K562 (cell line): ENCODE measurements around the gene TGM3. TPM values are rescaled to one million over a fixed set of nuclear protein-coding genes. Genes with fewer than 3 reads are reported as not detected.

Experiments used
- ATAC-seq: fragments of 200-7000 bp; cut with Tn5 transposase; 3 replicates; pipeline ENCODE4 v1.9.1; 2020; ENCODE audit warnings: moderate library complexity
- BruUV-seq: library from RNA; stranded (reverse); fragments of 400-500 nt; replicated peaks from 2 replicates; lab custom pipeline; 2021; lab: Mats Ljungman, UMichigan
- CTCF ChIA-PET: fragments of 300-600 bp; formaldehyde crosslinking; extraction: SDS; loops from one replicate; lab custom pipeline; 2021; ENCODE audit warnings: low intra/inter-chr PET ratio; lab: Yijun Ruan, JAX
- POLR2A ChIA-PET: fragments of 300-600, 350-650 bp; sonication (Branson Sonifier 250); formaldehyde crosslinking; extraction: SDS; loops from one replicate; lab custom pipeline; 2021; ENCODE audit warnings: antibody characterized with exemption, inconsistent platforms; lab: Yijun Ruan, JAX
- DNase-seq, 4 experiments: peaks; one replicate each; pipeline versions ENCODE4 v3.0.0 to v3.0.0-alpha.2; 2011 to 2018; ENCODE audit warnings: low spot score in 3 of 4, mixed read lengths in 3 of 4; ENCODE audit errors: extremely low read depth in 1 of 4
- FAIRE-seq: peaks from 2 replicates; lab custom pipeline; 2011; peaks lifted over from hg19 to GRCh38; lab: Jason Lieb, UNC
- H2AFZ ChIP-seq: 2 replicates; pipeline ENCODE4 v1.6.0; 2011; ENCODE audit warnings: low read depth, low read length, control low read depth, inconsistent platforms
- H3K27ac ChIP-seq: fragments of 200-600 bp; 3 replicates; pipeline ENCODE4 v1.8.0; 2011; ENCODE audit warnings: low read depth, mild to moderate bottlenecking, control low read depth, inconsistent platforms, low read length, moderate library complexity, mixed read lengths; ENCODE audit errors: extremely low read depth
- H3K27me3 ChIP-seq, 2 experiments: fragments of 300-600 bp in 1 of 2; 2 replicates in 1 of 2; 3 replicates in 1 of 2; pipeline versions ENCODE4 v1.6.0 to v1.8.0; 2011; ENCODE audit warnings: inconsistent platforms in 2 of 2, low read length in 2 of 2, mild to moderate bottlenecking in 1 of 2, mixed read lengths in 1 of 2, moderate library complexity in 1 of 2; ENCODE audit not compliant: control insufficient read depth in 2 of 2, insufficient read depth in 2 of 2
- H3K36me3 ChIP-seq: fragments of 300-600 bp; 3 replicates; pipeline ENCODE4 v1.8.0; 2011; ENCODE audit warnings: mild to moderate bottlenecking, low read length, inconsistent platforms; ENCODE audit not compliant: control insufficient read depth, insufficient read depth
- H3K4me1 ChIP-seq, 2 experiments: fragments of 200-600 bp in 1 of 2; replicated peaks in 1 of 2; 2 replicates in 1 of 2; 3 replicates in 1 of 2; pipeline versions ENCODE4 v1.5.1 to v1.8.0; 2011; ENCODE audit warnings: inconsistent platforms in 2 of 2, low read length in 2 of 2, mild to moderate bottlenecking in 1 of 2, mixed read lengths in 1 of 2, moderate library complexity in 1 of 2; ENCODE audit not compliant: control insufficient read depth in 2 of 2, insufficient read depth in 2 of 2
- H3K4me2 ChIP-seq: 2 replicates; pipeline ENCODE4 v1.6.1; 2011; ENCODE audit warnings: low read length, control low read depth, inconsistent platforms, mixed read lengths; ENCODE audit not compliant: insufficient read depth
- H3K4me3 ChIP-seq: fragments of 200-600 bp; sonication (generic), shearing (Covaris generic); 2 replicates; pipeline ENCODE4 v1.5.1; 2016; ENCODE audit warnings: control low read depth, inconsistent platforms
- H3K79me2 ChIP-seq: fragments of 200-600 bp; 3 replicates; pipeline ENCODE4 v1.8.0; 2011; ENCODE audit warnings: low read length, inconsistent platforms; ENCODE audit not compliant: control insufficient read depth, insufficient read depth
- H3K9ac ChIP-seq, 2 experiments: 2 replicates each; pipeline versions ENCODE4 v1.6.0 to v1.6.1; 2011; ENCODE audit warnings: low read depth in 2 of 2, low read length in 2 of 2, control low read depth in 1 of 2, inconsistent platforms in 1 of 2, mild to moderate bottlenecking in 1 of 2, mixed read lengths in 1 of 2; ENCODE audit not compliant: insufficient read depth in 1 of 2
- H3K9me1 ChIP-seq: one replicate; pipeline ENCODE4 v1.6.0; 2011; ENCODE audit warnings: inconsistent platforms, mild to moderate bottlenecking, low read length, moderate library complexity; ENCODE audit not compliant: control insufficient read depth, insufficient read depth
- H3K9me3 ChIP-seq: replicated peaks from 2 replicates; pipeline ENCODE4 v1.5.1; 2011; ENCODE audit warnings: low read depth, low read length, inconsistent platforms; ENCODE audit not compliant: control insufficient read depth, insufficient read depth
- H4K20me1 ChIP-seq: replicated peaks from 2 replicates; pipeline ENCODE4 v1.6.1; 2011; ENCODE audit warnings: low read length, inconsistent platforms, mixed read lengths; ENCODE audit not compliant: control insufficient read depth, insufficient read depth
- KLF13 ChIP-seq: fragments of 450-650 bp; IDR thresholded peaks from 2 replicates; pipeline ENCODE4 v1.6.1; 2016; ENCODE audit warnings: missing genetic modification characterization, low read depth, mild to moderate bottlenecking, missing compliant biosample characterization, moderate library complexity, borderline replicate concordance
- NRF1 ChIP-seq, 2 experiments: fragments of 450-650 bp; IDR thresholded peaks in 1 of 2; conservative IDR thresholded peaks in 1 of 2; 2 replicates each; pipeline ENCODE4 v1.6.1; 2014; ENCODE audit warnings: mild to moderate bottlenecking in 2 of 2
- YY1 ChIP-seq, 3 experiments: IDR thresholded peaks; 2 replicates each; pipeline ENCODE4 v1.6.1; 2011; ENCODE audit warnings: low read length in 2 of 3, mild to moderate bottlenecking in 2 of 3, moderate library complexity in 2 of 3, borderline replicate concordance in 1 of 3, control low read depth in 1 of 3, low read depth in 1 of 3; ENCODE audit not compliant: insufficient read depth in 3 of 3, insufficient replicate concordance in 2 of 3, control insufficient read depth in 1 of 3, insufficient read length in 1 of 3; ENCODE audit errors: extremely low read depth in 1 of 3
- WGBS: fragments of 100-300 bp; shearing (Covaris generic); methylation state at CpG from one replicate; pipeline ENCODE4 v1.1.6; 2016; ENCODE audit warnings: low coverage, mixed read lengths; ENCODE audit not compliant: insufficient coverage; ENCODE audit errors: missing lambda C conversion rate; 5-methylcytosine and 5-hydroxymethylcytosine counted together
- in situ Hi-C: fragments of 300-500 bp; cut with MboI; formaldehyde crosslinking; loops from 4 replicates; pipeline ENCODE4 v1.15.0; 2018; ENCODE audit warnings: inconsistent platforms, mixed read lengths
- intact Hi-C: fragments of 100-400 bp; cut with micrococcal nuclease; formaldehyde crosslinking; loops from 2 replicates; pipeline ENCODE4 v1.14.2; 2022
- polyA plus RNA-seq, 8 experiments: library from polyadenylated mRNA; depleted of rRNA in 4 of 8; stranded (reverse) in 5 of 8; unstranded in 3 of 8; fragments of >200 nt; fragmentation: Nextera tagmentation in 2 of 8; fragmentation: Illumina TruSeq in 1 of 8; extraction: Ambion mirVana in 2 of 8; extraction: Trizol in 1 of 8; gene quantifications; 2 replicates each; pipeline versions ENCODE4 v1.2.1 to v1.2.3, GENCODE V29; 2011 to 2014; ENCODE audit warnings: inconsistent platforms in 1 of 8, missing spikeins in 1 of 8
- total RNA-seq, 7 experiments: library from RNA; depleted of rRNA in 6 of 7; stranded (reverse); fragments of >200 nt in 6 of 7; fragmentation: Illumina TruSeq in 2 of 7; extraction: Trizol in 2 of 7; gene quantifications; 2 replicates each; pipeline versions ENCODE4 v1.2.1 to v1.2.3, GENCODE V29; 2011 to 2021; ENCODE audit warnings: low replicate concordance in 1 of 7
- TF ChIP-seq, protein P1 (sequence below), 2 experiments: fragments of 450-650 bp in 1 of 2; IDR thresholded peaks; 2 replicates each; pipeline ENCODE4 v1.6.1; 2011 to 2017; ENCODE audit warnings: low read depth in 2 of 2, antibody characterized with exemption in 1 of 2, borderline replicate concordance in 1 of 2, low read length in 1 of 2, mild to moderate bottlenecking in 1 of 2, mixed read lengths in 1 of 2; ENCODE audit not compliant: control insufficient read depth in 1 of 2

Gene TGM3
- total and polyA plus RNA-seq, 9 of the 15 experiments (the other 6 are each of a cell fraction or from before 2014, with no cell fraction given): not detected

DNA sequence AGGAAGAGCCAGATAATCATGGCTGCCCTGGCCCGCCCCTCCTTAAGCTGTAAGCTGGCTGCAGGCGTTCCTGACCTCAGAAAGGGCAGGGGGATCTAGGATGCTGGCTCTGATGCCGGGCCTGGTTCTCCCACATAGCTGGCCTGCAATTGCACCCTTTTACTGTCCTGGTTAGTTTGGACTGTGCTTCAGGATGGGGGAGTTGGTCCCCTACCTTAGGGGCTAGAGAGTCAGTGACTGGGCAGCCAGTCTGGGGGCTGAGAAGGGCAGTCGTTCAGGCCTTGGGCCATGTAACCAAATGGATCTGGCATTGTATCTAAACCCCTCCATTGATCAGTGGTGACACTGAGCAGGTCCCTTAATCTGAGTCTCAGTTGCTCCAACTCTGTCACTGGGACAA lies 40.7 kb downstream of the TGM3 start:
- Histone ChIP-seq H3K9me3 (no peaks in the 10 kb centered on the region), H3K79me2 (no peaks in the 10 kb centered on the region), H3K27ac (no peak overlapping the region), H3K9me1 (no peaks in the 10 kb centered on the region), H3K4me2 (no peak overlapping the region), H3K9ac (no peak overlapping the region), H2AFZ (no peak overlapping the region), H3K4me1 (no peaks in the 10 kb centered on the region; a peak in 1 of 5 replicates), H3K36me3 (no peaks in the 10 kb centered on the region), H3K27me3 (peaks cover 2 to 34% of the 10 kb centered on the region in 2 experiments; a peak in 4 of 5 replicates), H3K4me3 (no peak overlapping the region), H4K20me1 (no peaks in the 10 kb centered on the region)
- TF ChIP-seq NRF1 (conservative IDR thresholded peaks at IDR 0.05 in 1 of 2, IDR thresholded peaks at IDR 0.05 in 1 of 2): no peak
- no peak for TF ChIP-seq YY1 (IDR thresholded peaks at IDR 0.05; ENCODE audit: borderline replicate concordance in 1 of 3, control insufficient read depth in 1 of 3, extremely low read depth in 1 of 3, insufficient read depth in 3 of 3, insufficient read length in 1 of 3, insufficient replicate concordance in 2 of 3, low read depth in 1 of 3, low read length in 2 of 3)
- no peak for TF ChIP-seq KLF13 (tag)
- TF ChIP-seq, protein P1, sequence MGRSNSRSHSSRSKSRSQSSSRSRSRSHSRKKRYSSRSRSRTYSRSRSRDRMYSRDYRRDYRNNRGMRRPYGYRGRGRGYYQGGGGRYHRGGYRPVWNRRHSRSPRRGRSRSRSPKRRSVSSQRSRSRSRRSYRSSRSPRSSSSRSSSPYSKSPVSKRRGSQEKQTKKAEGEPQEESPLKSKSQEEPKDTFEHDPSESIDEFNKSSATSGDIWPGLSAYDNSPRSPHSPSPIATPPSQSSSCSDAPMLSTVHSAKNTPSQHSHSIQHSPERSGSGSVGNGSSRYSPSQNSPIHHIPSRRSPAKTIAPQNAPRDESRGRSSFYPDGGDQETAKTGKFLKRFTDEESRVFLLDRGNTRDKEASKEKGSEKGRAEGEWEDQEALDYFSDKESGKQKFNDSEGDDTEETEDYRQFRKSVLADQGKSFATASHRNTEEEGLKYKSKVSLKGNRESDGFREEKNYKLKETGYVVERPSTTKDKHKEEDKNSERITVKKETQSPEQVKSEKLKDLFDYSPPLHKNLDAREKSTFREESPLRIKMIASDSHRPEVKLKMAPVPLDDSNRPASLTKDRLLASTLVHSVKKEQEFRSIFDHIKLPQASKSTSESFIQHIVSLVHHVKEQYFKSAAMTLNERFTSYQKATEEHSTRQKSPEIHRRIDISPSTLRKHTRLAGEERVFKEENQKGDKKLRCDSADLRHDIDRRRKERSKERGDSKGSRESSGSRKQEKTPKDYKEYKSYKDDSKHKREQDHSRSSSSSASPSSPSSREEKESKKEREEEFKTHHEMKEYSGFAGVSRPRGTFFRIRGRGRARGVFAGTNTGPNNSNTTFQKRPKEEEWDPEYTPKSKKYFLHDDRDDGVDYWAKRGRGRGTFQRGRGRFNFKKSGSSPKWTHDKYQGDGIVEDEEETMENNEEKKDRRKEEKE (IDR thresholded peaks at IDR 0.05; ENCODE audit: borderline replicate concordance in 1 of 2, control insufficient read depth in 1 of 2, low read depth in 2 of 2, low read length in 1 of 2): no peak
- ChIA-PET POLR2A (no interaction called here), CTCF (no interaction called here)
- in situ Hi-C loops: no loop called here
- ATAC-seq (no peak), DNase-seq (no peak), FAIRE-seq (no peak)
- intact Hi-C loops: loop anchor here (10.0 kb wide), 1 partner anchor 72 kb away; no protein-coding TSS in a partner anchor
- no TSS peak for BruUV-seq
- WGBS: 7% methylated on average over 3 of the region's 4 CpGs
